ENCODE data around the gene HMX2. TPM values are rescaled to one million over a fixed set of nuclear protein-coding genes. Genes with fewer than 3 reads are reported as not detected.
A peak's percentile ranks its signal among the peaks of the same experiment; 100 is the strongest.

The HMX2 gene
- total RNA-seq, 2 donors from 2014 or later, result not detected

GRCh38 chr10:123149162-123149567 lies 1.2 kb downstream of the HMX2 start:
- Histone ChIP-seq H3K27me3 (ENCODE audit: control insufficient read depth, insufficient read depth, low read length, poor library complexity, severe bottlenecking) (peaks cover 95% of the 10 kb centered on the region), H3K4me3 (ENCODE audit: low read length) (peak overlapping the region; percentile 73), H3K9ac (ENCODE audit: extremely low read depth, low read length, poor library complexity, severe bottlenecking) (no peak overlapping the region), H3K4me1 (ENCODE audit: control insufficient read depth, insufficient read depth, low read length) (peaks cover 3% of the 10 kb centered on the region), H3K9me3 (ENCODE audit: control insufficient read depth, low read length) (no peaks in the 10 kb centered on the region), H3K36me3 (ENCODE audit: control insufficient read depth, insufficient read depth, low read length) (no peaks in the 10 kb centered on the region), H3K27ac (ENCODE audit: low read depth, low read length) (no peak overlapping the region)
- WGBS, 2 experiments (ENCODE audit: insufficient coverage in 1 of 2, insufficient read length in 1 of 2), result 0 to 8% methylated on average over 5 to 12 of the region's 12 CpGs
- H3K9me3 Mint-ChIP-seq, result no peaks in the 10 kb centered on the region
- H3K27me3 Mint-ChIP-seq (ENCODE audit: insufficient read depth), result peaks cover 94% of the 10 kb centered on the region
- peak; percentile 51 for DNase-seq
- no peak overlapping the region for H3K27ac Mint-ChIP-seq
- TF ChIP-seq CTCF (conservative IDR thresholded peaks at IDR 0.05), result no peak
- no peaks in the 10 kb centered on the region for H3K36me3 Mint-ChIP-seq (ENCODE audit: low read depth)
- peaks cover 24% of the 10 kb centered on the region for H3K4me1 Mint-ChIP-seq
- peak overlapping the region; percentile 59 for H3K4me3 Mint-ChIP-seq

- H3K9me3 Mint-ChIP-seq, result no peaks in the 10 kb centered on the region
- Histone ChIP-seq H3K4me1 (ENCODE audit: control insufficient read depth, insufficient read depth, low read length) (peaks cover 3% of the 10 kb centered on the region), H3K27ac (ENCODE audit: low read depth, low read length) (no peak overlapping the region), H3K4me3 (ENCODE audit: low read length) (peak overlapping the region; percentile 73), H3K9ac (ENCODE audit: extremely low read depth, low read length, poor library complexity, severe bottlenecking) (no peak overlapping the region), H3K27me3 (ENCODE audit: control insufficient read depth, insufficient read depth, low read length, poor library complexity, severe bottlenecking) (peaks cover 90% of the 10 kb centered on the region), H3K36me3 (ENCODE audit: control insufficient read depth, insufficient read depth, low read length) (no peaks in the 10 kb centered on the region), H3K9me3 (ENCODE audit: control insufficient read depth, low read length) (no peaks in the 10 kb centered on the region)
- DNase-seq, result peak; percentile 81
- no peak overlapping the region for H3K27ac Mint-ChIP-seq
- peaks cover 89% of the 10 kb centered on the region for H3K27me3 Mint-ChIP-seq (ENCODE audit: insufficient read depth)
- peak; percentile 14 for TF ChIP-seq CTCF (conservative IDR thresholded peaks at IDR 0.05)
- H3K36me3 Mint-ChIP-seq (ENCODE audit: low read depth), result no peaks in the 10 kb centered on the region
- H3K4me3 Mint-ChIP-seq, result peak overlapping the region; percentile 59
- 1% methylated on average over 43 to 76 of the region's 76 CpGs for WGBS, 2 experiments (ENCODE audit: insufficient coverage in 1 of 2, insufficient read length in 1 of 2)
- H3K4me1 Mint-ChIP-seq, result peaks cover 24% of the 10 kb centered on the region
Observed at GRCh38 chr10:123149568-123150270, 1.8 kb downstream of the HMX2 start.

GRCh38 chr10:123150271-123150985 lies 2.5 kb downstream of the HMX2 start:
- no peak for TF ChIP-seq CTCF (conservative IDR thresholded peaks at IDR 0.05)
- Mint-ChIP-seq H3K27ac (no peak overlapping the region), H3K4me3 (peak overlapping the region; percentile 59), H3K4me1 (peaks cover 24% of the 10 kb centered on the region), H3K36me3 (ENCODE audit: low read depth) (peaks cover 2% of the 10 kb centered on the region), H3K9me3 (no peaks in the 10 kb centered on the region), H3K27me3 (ENCODE audit: insufficient read depth) (peaks cover 82% of the 10 kb centered on the region)
- Histone ChIP-seq H3K27ac (ENCODE audit: low read depth, low read length) (no peak overlapping the region), H3K4me3 (ENCODE audit: low read length) (peak overlapping the region; percentile 73), H3K9ac (ENCODE audit: extremely low read depth, low read length, poor library complexity, severe bottlenecking) (no peak overlapping the region), H3K27me3 (ENCODE audit: control insufficient read depth, insufficient read depth, low read length, poor library complexity, severe bottlenecking) (peaks cover 82% of the 10 kb centered on the region), H3K9me3 (ENCODE audit: control insufficient read depth, low read length) (no peaks in the 10 kb centered on the region), H3K4me1 (ENCODE audit: control insufficient read depth, insufficient read depth, low read length) (peaks cover 3% of the 10 kb centered on the region), H3K36me3 (ENCODE audit: control insufficient read depth, insufficient read depth, low read length) (peaks cover 4% of the 10 kb centered on the region)
- 6 to 12% methylated on average over 4 to 33 of the region's 34 CpGs for WGBS, 2 experiments (ENCODE audit: insufficient coverage in 1 of 2, insufficient read length in 1 of 2)
- no peak for DNase-seq

Data from endodermal cell (in vitro differentiated cells).